Measurements from ENCODE around the gene PGAP3. TPM values are rescaled to one million over a fixed set of nuclear protein-coding genes. Genes with fewer than 3 reads are reported as not detected.

PGAP3 gene
- total and polyA plus RNA-seq, 5 experiments from 2014 or later = 14.2 to 33.5 (median 17.7) TPM

Small RNA genes lying within 50 kb of the gene (microRNA-seq; reads per million reads assigned to microRNA genes)
- gene MIR4728 (ENCODE audit: borderline microRNAs expressed) = not detected

Other genes with a start within 250 kb of the PGAP3 start
- gene MED1, start 236.8 kb downstream of the PGAP3 start, total RNA-seq = 10 to 100 TPM; 59.2 to 62.8 TPM
- gene MED1, start 236.8 kb downstream of the PGAP3 start, polyA plus RNA-seq = 10 to 100 TPM; 16.8 to 26.9 (median 22.2) TPM
- gene CDK12, start 226.6 kb downstream of the PGAP3 start, total RNA-seq = 100 to 1,000 TPM; 113 to 114 TPM
- gene CDK12, start 226.6 kb downstream of the PGAP3 start, polyA plus RNA-seq = 1 to 10 TPM; 3.2 to 7.1 (median 5.5) TPM
- not detected for gene NEUROD2, start 80.1 kb downstream of the PGAP3 start, total RNA-seq
- not detected for gene NEUROD2, start 80.1 kb downstream of the PGAP3 start, polyA plus RNA-seq
- gene PPP1R1B, start 61.1 kb downstream of the PGAP3 start, total RNA-seq = not detected
- gene PPP1R1B, start 61.1 kb downstream of the PGAP3 start, polyA plus RNA-seq = not detected
- 100 to 1,000 TPM; 154 to 167 TPM for gene STARD3, start 50.9 kb downstream of the PGAP3 start, total RNA-seq
- gene STARD3, start 50.9 kb downstream of the PGAP3 start, polyA plus RNA-seq = 10 to 100 TPM; 37.4 to 51.6 (median 43.0) TPM
- gene TCAP, start 22.7 kb downstream of the PGAP3 start, total RNA-seq = 10 to 100 TPM in 1 of 2 experiments, 1 to 10 TPM in 1; 8.5 to 10.3 TPM
- gene TCAP, start 22.7 kb downstream of the PGAP3 start, polyA plus RNA-seq = under 1 TPM in 1 of 3 donors, not detected in 2; 0.11 TPM
- 1 to 10 TPM in 1 of 2 experiments, under 1 TPM in 1; 0.91 to 1.2 TPM for gene PNMT, start 19.6 kb downstream of the PGAP3 start, total RNA-seq
- under 1 TPM in 2 of 3 donors, not detected in 1; 0.43 to 0.64 TPM for gene PNMT, start 19.6 kb downstream of the PGAP3 start, polyA plus RNA-seq
- 1 to 10 TPM; 5.6 to 8.7 TPM for gene ERBB2, start 12.0 kb upstream of the PGAP3 start, total RNA-seq
- 1 to 10 TPM in 2 of 3 donors, under 1 TPM in 1; 0.85 to 2.4 (median 1.5) TPM for gene ERBB2, start 12.0 kb upstream of the PGAP3 start, polyA plus RNA-seq
- gene MIEN1, start 42.5 kb upstream of the PGAP3 start, total RNA-seq = 10 to 100 TPM; 28.9 to 33.2 TPM
- 10 to 100 TPM; 75.6 to 81.6 (median 76.7) TPM for gene MIEN1, start 42.5 kb upstream of the PGAP3 start, polyA plus RNA-seq
- gene GRB7, start 49.9 kb upstream of the PGAP3 start, total RNA-seq = not detected
- not detected for gene GRB7, start 49.9 kb upstream of the PGAP3 start, polyA plus RNA-seq
- 100 to 1,000 TPM; 111 to 118 TPM for gene IKZF3, start 176.3 kb upstream of the PGAP3 start, total RNA-seq
- gene IKZF3, start 176.3 kb upstream of the PGAP3 start, polyA plus RNA-seq = 10 to 100 TPM; 18.8 to 59.2 (median 21.5) TPM
- gene ZPBP2, start 180.1 kb upstream of the PGAP3 start, total RNA-seq = under 1 TPM; 0.38 to 0.49 TPM
- not detected for gene ZPBP2, start 180.1 kb upstream of the PGAP3 start, polyA plus RNA-seq
- gene GSDMB, start 230.6 kb upstream of the PGAP3 start, total RNA-seq = 10 to 100 TPM; 82.2 to 83.3 TPM
- 1 to 10 TPM in 1 of 3 donors, under 1 TPM in 2; 0.55 to 1.2 (median 0.58) TPM for gene GSDMB, start 230.6 kb upstream of the PGAP3 start, polyA plus RNA-seq
- 100 to 1,000 TPM; 178 to 192 TPM for gene ORMDL3, start 239.5 kb upstream of the PGAP3 start, total RNA-seq
- 100 to 1,000 TPM; 100 to 335 (median 249) TPM for gene ORMDL3, start 239.5 kb upstream of the PGAP3 start, polyA plus RNA-seq
- gene LRRC3C, start 239.7 kb upstream of the PGAP3 start, total RNA-seq = under 1 TPM in 1 of 2 experiments, not detected in 1; 0.44 TPM
- gene LRRC3C, start 239.7 kb upstream of the PGAP3 start, polyA plus RNA-seq = not detected

Data from naive thymus-derived CD8-positive, alpha-beta T cell (primary cell).